Liver (tissue), 9 donors: ENCODE measurements around the gene GPBP1. TPM values are rescaled to one million over a fixed set of nuclear protein-coding genes. Genes with fewer than 3 reads are reported as not detected.

Experiments used
- DNase-seq: peaks from one replicate; pipeline ENCODE4 v3.0.0-alpha.2; 2017; ENCODE audit warnings: low spot score
- H3K27ac ChIP-seq, 2 donors: one replicate each; pipeline ENCODE4 v1.7.0; 2013; ENCODE audit warnings: inconsistent platforms in 2 of 2, low read length in 2 of 2, control low read depth in 1 of 2, low read depth in 1 of 2, mild to moderate bottlenecking in 1 of 2
- H3K27me3 ChIP-seq, 4 donors: one replicate each; pipeline versions ENCODE4 v1.6.1 to v1.7.0; 2013; ENCODE audit warnings: low read length in 3 of 4, inconsistent platforms in 1 of 4, mild to moderate bottlenecking in 1 of 4, moderate library complexity in 1 of 4; ENCODE audit not compliant: control insufficient read depth in 4 of 4, insufficient read depth in 4 of 4
- H3K36me3 ChIP-seq, 4 donors: one replicate each; pipeline versions ENCODE4 v1.6.1 to v1.7.0; 2013; ENCODE audit warnings: low read length in 3 of 4, mild to moderate bottlenecking in 3 of 4, low read depth in 1 of 4, moderate library complexity in 1 of 4; ENCODE audit not compliant: control insufficient read depth in 4 of 4, insufficient read depth in 3 of 4
- H3K4me1 ChIP-seq, 4 donors: one replicate each; pipeline versions ENCODE4 v1.6.1 to v1.7.0; 2013; ENCODE audit warnings: low read length in 3 of 4, mild to moderate bottlenecking in 3 of 4, moderate library complexity in 1 of 4; ENCODE audit not compliant: control insufficient read depth in 4 of 4, insufficient read depth in 4 of 4
- H3K4me3 ChIP-seq, 3 donors: one replicate each; pipeline versions ENCODE4 v1.6.1 to v1.7.0; 2013; ENCODE audit warnings: low read length in 3 of 3, control low read depth in 1 of 3, low read depth in 1 of 3, mild to moderate bottlenecking in 1 of 3
- H3K9ac ChIP-seq, 2 donors: one replicate each; pipeline ENCODE4 v1.7.0; 2013; ENCODE audit warnings: low read length in 2 of 2, mild to moderate bottlenecking in 2 of 2, moderate library complexity in 2 of 2, control low read depth in 1 of 2, low read depth in 1 of 2
- H3K9me3 ChIP-seq, 4 donors: one replicate each; pipeline versions ENCODE4 v1.6.1 to v1.7.0; 2013; ENCODE audit warnings: low read length in 3 of 4; ENCODE audit not compliant: control insufficient read depth in 4 of 4
- ATF3 ChIP-seq: IDR thresholded peaks from 2 replicates; pipeline ENCODE4 v1.6.1; 2016; ENCODE audit warnings: antibody characterized with exemption
- CTCF ChIP-seq: fragments of 150-350 bp; IDR thresholded peaks from 2 replicates; pipeline ENCODE4 v1.5.1; 2017; ENCODE audit warnings: improper control_type of control experiment, low read depth, low read length; ENCODE audit not compliant: missing input control
- EGR1 ChIP-seq, 2 donors: IDR thresholded peaks; 2 replicates each; pipeline ENCODE4 v1.6.1; 2016 to 2018; ENCODE audit warnings: antibody characterized with exemption in 2 of 2, low read depth in 2 of 2
- FOXA1 ChIP-seq: IDR thresholded peaks from 2 replicates; pipeline ENCODE4 v1.6.1; 2016; ENCODE audit warnings: antibody characterized with exemption
- FOXA2 ChIP-seq: IDR thresholded peaks from 2 replicates; pipeline ENCODE4 v1.6.1; 2016; ENCODE audit warnings: antibody characterized with exemption
- GABPA ChIP-seq, 2 donors: IDR thresholded peaks in 1 of 2; conservative IDR thresholded peaks in 1 of 2; 2 replicates each; pipeline ENCODE4 v1.6.1; 2016; ENCODE audit warnings: antibody characterized with exemption in 2 of 2, mild to moderate bottlenecking in 1 of 2, moderate library complexity in 1 of 2
- HNF4A ChIP-seq, 2 donors: conservative IDR thresholded peaks; 2 replicates each; pipeline ENCODE4 v1.6.1; 2016; ENCODE audit warnings: antibody characterized with exemption in 2 of 2, mild to moderate bottlenecking in 2 of 2
- HNF4G ChIP-seq: IDR thresholded peaks from 2 replicates; pipeline ENCODE4 v1.6.1; 2016; ENCODE audit warnings: antibody characterized with exemption
- JUND ChIP-seq, 2 donors: IDR thresholded peaks; 2 replicates each; pipeline ENCODE4 v1.6.1; 2016; ENCODE audit warnings: antibody characterized with exemption in 2 of 2
- MAX ChIP-seq: IDR thresholded peaks from 2 replicates; pipeline ENCODE4 v1.6.1; 2016; ENCODE audit warnings: antibody characterized with exemption
- NR2F2 ChIP-seq: IDR thresholded peaks from 2 replicates; pipeline ENCODE4 v1.6.1; 2016; ENCODE audit warnings: antibody characterized with exemption
- RAD21 ChIP-seq, 2 donors: IDR thresholded peaks; 2 replicates each; pipeline ENCODE4 v1.6.1; 2016; ENCODE audit warnings: antibody characterized with exemption in 2 of 2, mild to moderate bottlenecking in 2 of 2
- RXRA ChIP-seq, 2 donors: IDR thresholded peaks; 2 replicates each; pipeline ENCODE4 v1.6.1; 2017 to 2018; ENCODE audit warnings: antibody characterized with exemption in 2 of 2, mild to moderate bottlenecking in 1 of 2
- SP1 ChIP-seq: IDR thresholded peaks from 2 replicates; pipeline ENCODE4 v1.6.1; 2018; ENCODE audit warnings: antibody characterized with exemption, mild to moderate bottlenecking
- TAF1 ChIP-seq: conservative IDR thresholded peaks from 2 replicates; pipeline ENCODE4 v1.6.1; 2016; ENCODE audit warnings: antibody characterized with exemption, mild to moderate bottlenecking
- YY1 ChIP-seq: IDR thresholded peaks from 2 replicates; pipeline ENCODE4 v1.6.1; 2016; ENCODE audit warnings: antibody characterized with exemption, mild to moderate bottlenecking
- WGBS: extraction: QIAGEN DNeasy Blood & Tissue Kit; methylation state at CpG from one replicate; pipeline ENCODE4 v1.1.7; 2013; 5-methylcytosine and 5-hydroxymethylcytosine counted together
- polyA plus RNA-seq, 2 donors: library from polyadenylated mRNA; stranded (reverse) in 1 of 2; unstranded in 1 of 2; fragments of 200-250 nt in 1 of 2; fragments of >200 nt in 1 of 2; fragmentation: Nextera tagmentation in 1 of 2; extraction: Ambion mirVana in 1 of 2; gene quantifications; one replicate each; pipeline versions ENCODE4 v1.2.1 to v1.2.3, GENCODE V29; 2013 to 2015
- total RNA-seq, 2 donors: library from RNA; depleted of rRNA; stranded (reverse); fragments of >200 nt; gene quantifications; one replicate each; pipeline ENCODE4 v1.2.3, GENCODE V29; 2014
- TF ChIP-seq, protein P1 (sequence below): IDR thresholded peaks from 2 replicates; pipeline ENCODE4 v1.6.1; 2016; ENCODE audit warnings: antibody characterized with exemption
- TF ChIP-seq, protein P2 (sequence below): IDR thresholded peaks from 2 replicates; pipeline ENCODE4 v1.6.1; 2016; ENCODE audit warnings: antibody characterized with exemption, mild to moderate bottlenecking
- donor health status: healthy.
- donor health status: healthy.
- donor health status: healthy.
- donor health status: healthy.
- donor health status: healthy.

Gene GPBP1
- total and polyA plus RNA-seq, 4 donors, result 13.6 to 30.8 (median 24.6) TPM

DNA sequence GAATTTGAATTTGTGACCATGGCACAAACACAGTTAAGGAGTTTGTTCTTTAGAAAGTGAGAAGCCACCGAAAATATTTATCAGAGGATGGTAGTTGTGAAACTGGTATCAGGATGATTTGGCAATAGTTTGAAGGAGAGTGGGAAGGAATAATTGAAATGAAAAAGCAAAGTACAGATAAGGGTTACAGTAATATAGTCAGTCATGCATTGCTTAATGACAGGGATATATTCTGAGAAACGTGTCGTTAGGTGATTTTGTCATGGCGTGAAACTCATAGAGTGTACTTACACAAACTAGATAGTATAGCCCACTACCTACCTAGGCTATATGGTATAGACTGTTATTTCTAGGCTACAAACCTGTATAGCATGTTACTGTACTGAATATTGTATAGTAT is 84.2 kb downstream of the GPBP1 start:
- H3K36me3 ChIP-seq, result peaks cover 4 to 49% (median 22%) of the 10 kb centered on the region in 4 donors

DNA sequence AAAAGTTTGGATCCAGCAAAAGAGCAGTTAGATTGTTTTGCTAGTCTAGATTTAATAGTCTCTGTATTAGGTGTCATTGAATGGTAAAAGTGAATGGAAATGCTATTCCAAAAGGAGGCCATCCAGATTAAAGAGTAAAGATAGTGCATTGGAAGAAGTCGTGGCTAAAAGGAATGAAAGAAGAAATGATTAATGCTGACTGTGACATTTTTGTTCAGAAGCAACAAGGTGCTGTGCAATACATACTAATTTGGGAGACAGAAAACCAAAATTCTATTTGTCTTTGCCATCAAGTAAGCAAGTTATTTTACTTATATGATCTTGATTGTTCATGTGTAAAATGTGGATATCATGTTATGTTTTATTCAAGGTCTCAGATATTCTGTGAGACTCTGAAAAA is 85.1 kb downstream of the GPBP1 start:
- no peak for DNase-seq
- Histone ChIP-seq H3K27me3 (no peaks in the 10 kb centered on the region), H3K4me1 (no peaks in the 10 kb centered on the region), H3K27ac (no peak overlapping the region), H3K9ac (no peak overlapping the region), H3K36me3 (peaks cover 4 to 48% (median 20%) of the 10 kb centered on the region in 4 donors), H3K4me3 (no peak overlapping the region), H3K9me3 (no peaks in the 10 kb centered on the region)
- no peak for TF ChIP-seq RXRA (IDR thresholded peaks at IDR 0.05)
- TF ChIP-seq GABPA (IDR thresholded peaks at IDR 0.05 in 1 of 2, conservative IDR thresholded peaks at IDR 0.05 in 1 of 2), result no peak
- TF ChIP-seq, protein P1, sequence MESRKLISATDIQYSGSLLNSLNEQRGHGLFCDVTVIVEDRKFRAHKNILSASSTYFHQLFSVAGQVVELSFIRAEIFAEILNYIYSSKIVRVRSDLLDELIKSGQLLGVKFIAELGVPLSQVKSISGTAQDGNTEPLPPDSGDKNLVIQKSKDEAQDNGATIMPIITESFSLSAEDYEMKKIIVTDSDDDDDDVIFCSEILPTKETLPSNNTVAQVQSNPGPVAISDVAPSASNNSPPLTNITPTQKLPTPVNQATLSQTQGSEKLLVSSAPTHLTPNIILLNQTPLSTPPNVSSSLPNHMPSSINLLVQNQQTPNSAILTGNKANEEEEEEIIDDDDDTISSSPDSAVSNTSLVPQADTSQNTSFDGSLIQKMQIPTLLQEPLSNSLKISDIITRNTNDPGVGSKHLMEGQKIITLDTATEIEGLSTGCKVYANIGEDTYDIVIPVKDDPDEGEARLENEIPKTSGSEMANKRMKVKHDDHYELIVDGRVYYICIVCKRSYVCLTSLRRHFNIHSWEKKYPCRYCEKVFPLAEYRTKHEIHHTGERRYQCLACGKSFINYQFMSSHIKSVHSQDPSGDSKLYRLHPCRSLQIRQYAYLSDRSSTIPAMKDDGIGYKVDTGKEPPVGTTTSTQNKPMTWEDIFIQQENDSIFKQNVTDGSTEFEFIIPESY, result no peak
- TF ChIP-seq YY1, result no peak
- TF ChIP-seq EGR1 (IDR thresholded peaks at IDR 0.05; ENCODE audit: low read depth in 2 of 2), result no peak
- no peak for TF ChIP-seq ATF3
- TF ChIP-seq MAX, result no peak
- TF ChIP-seq RAD21 (IDR thresholded peaks at IDR 0.05), result no peak
- TF ChIP-seq FOXA1, result no peak
- no peak for TF ChIP-seq NR2F2
- no peak for TF ChIP-seq HNF4G
- no peak for TF ChIP-seq HNF4A (conservative IDR thresholded peaks at IDR 0.05)
- TF ChIP-seq TAF1, result no peak
- no peak for TF ChIP-seq FOXA2
- TF ChIP-seq, protein P2, sequence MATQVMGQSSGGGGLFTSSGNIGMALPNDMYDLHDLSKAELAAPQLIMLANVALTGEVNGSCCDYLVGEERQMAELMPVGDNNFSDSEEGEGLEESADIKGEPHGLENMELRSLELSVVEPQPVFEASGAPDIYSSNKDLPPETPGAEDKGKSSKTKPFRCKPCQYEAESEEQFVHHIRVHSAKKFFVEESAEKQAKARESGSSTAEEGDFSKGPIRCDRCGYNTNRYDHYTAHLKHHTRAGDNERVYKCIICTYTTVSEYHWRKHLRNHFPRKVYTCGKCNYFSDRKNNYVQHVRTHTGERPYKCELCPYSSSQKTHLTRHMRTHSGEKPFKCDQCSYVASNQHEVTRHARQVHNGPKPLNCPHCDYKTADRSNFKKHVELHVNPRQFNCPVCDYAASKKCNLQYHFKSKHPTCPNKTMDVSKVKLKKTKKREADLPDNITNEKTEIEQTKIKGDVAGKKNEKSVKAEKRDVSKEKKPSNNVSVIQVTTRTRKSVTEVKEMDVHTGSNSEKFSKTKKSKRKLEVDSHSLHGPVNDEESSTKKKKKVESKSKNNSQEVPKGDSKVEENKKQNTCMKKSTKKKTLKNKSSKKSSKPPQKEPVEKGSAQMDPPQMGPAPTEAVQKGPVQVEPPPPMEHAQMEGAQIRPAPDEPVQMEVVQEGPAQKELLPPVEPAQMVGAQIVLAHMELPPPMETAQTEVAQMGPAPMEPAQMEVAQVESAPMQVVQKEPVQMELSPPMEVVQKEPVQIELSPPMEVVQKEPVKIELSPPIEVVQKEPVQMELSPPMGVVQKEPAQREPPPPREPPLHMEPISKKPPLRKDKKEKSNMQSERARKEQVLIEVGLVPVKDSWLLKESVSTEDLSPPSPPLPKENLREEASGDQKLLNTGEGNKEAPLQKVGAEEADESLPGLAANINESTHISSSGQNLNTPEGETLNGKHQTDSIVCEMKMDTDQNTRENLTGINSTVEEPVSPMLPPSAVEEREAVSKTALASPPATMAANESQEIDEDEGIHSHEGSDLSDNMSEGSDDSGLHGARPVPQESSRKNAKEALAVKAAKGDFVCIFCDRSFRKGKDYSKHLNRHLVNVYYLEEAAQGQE, result no peak
- no peak for TF ChIP-seq SP1
- TF ChIP-seq JUND (IDR thresholded peaks at IDR 0.05), result no peak
- TF ChIP-seq CTCF, result no peak
- 82% methylated on average over 1 of the region's 1 CpG for WGBS

More for the DNA sequence above, 84.2 kb downstream of the GPBP1 start:
- Histone ChIP-seq H3K27me3 (no peaks in the 10 kb centered on the region), H3K4me3 (no peak overlapping the region), H3K4me1 (no peaks in the 10 kb centered on the region), H3K9ac (no peak overlapping the region), H3K27ac (no peak overlapping the region), H3K9me3 (no peaks in the 10 kb centered on the region)
- 76% methylated on average over 4 of the region's 4 CpGs for WGBS
- no peak for DNase-seq
- no peak for TF ChIP-seq ATF3
